Right cardiac atrium (tissue), 5 donors: ENCODE measurements around the gene IFFO2. TPM values are rescaled to one million over a fixed set of nuclear protein-coding genes. Genes with fewer than 3 reads are reported as not detected.

Experiments
- ATAC-seq, 2 donors: fragments of 200-7000 bp; cut with Tn5 transposase; one replicate each; pipeline versions ENCODE4 v1.8.0 to v1.9.1; 2020; ENCODE audit warnings: moderate library complexity in 2 of 2, mild to moderate bottlenecking in 1 of 2
- DNase-seq, 3 donors: peaks; one replicate each; pipeline ENCODE4 v3.0.0-alpha.2; 2020
- H3K27ac ChIP-seq: one replicate; pipeline ENCODE4 v1.5.1; 2013; ENCODE audit warnings: mild to moderate bottlenecking, low read length, control low read depth, moderate library complexity
- H3K27me3 ChIP-seq: one replicate; pipeline ENCODE4 v1.6.1; 2013; ENCODE audit not compliant: control insufficient read depth, insufficient read depth
- H3K4me1 ChIP-seq: one replicate; pipeline ENCODE4 v1.6.1; 2013; ENCODE audit warnings: low read length; ENCODE audit not compliant: control insufficient read depth, insufficient read depth
- H3K4me3 ChIP-seq: one replicate; pipeline ENCODE4 v1.5.1; 2013; ENCODE audit warnings: low read length, control low read depth
- H3K9me3 ChIP-seq: one replicate; pipeline ENCODE4 v1.6.1; 2013; ENCODE audit warnings: low read length; ENCODE audit not compliant: control insufficient read depth
- WGBS: extraction: QIAGEN DNeasy Blood & Tissue Kit; methylation state at CpG from one replicate; pipeline ENCODE4 v1.1.7; 2013; 5-methylcytosine and 5-hydroxymethylcytosine counted together
- intact Hi-C, 4 donors: fragments of 100-400 bp; cut with DNase I; formaldehyde crosslinking; loops; one replicate each; pipeline versions ENCODE4 v1.11.0 to v1.14.0; 2022 to 2023
- polyA plus RNA-seq: library from polyadenylated mRNA; stranded (reverse); fragments of 200-250 nt; gene quantifications from one replicate; pipeline ENCODE4 v1.2.3, GENCODE V29; 2013
- total RNA-seq, 4 donors: library from RNA; stranded (reverse); fragmentation: NEBNext Ultra II Directional; extraction: Animal tissue kit (Norgen Biotek cat#: 25700); gene quantifications; one replicate each; pipeline ENCODE4 v1.2.1, GENCODE V29; 2021
- donor health status: healthy with polysubstance abuse.
- donor health status: DM: no; HTN: yes; CAD: no.
- donor health status: DM: no; HTN: no; CAD: no.
- donor health status: DM: no; HTN: yes; CAD: no; lungs with severe emphysema.
- donor health status: DM: yes; HTN: yes; CAD: no.

Gene IFFO2
- total and polyA plus RNA-seq, 5 donors = 5.0 to 12.7 (median 7.3) TPM

DNA sequence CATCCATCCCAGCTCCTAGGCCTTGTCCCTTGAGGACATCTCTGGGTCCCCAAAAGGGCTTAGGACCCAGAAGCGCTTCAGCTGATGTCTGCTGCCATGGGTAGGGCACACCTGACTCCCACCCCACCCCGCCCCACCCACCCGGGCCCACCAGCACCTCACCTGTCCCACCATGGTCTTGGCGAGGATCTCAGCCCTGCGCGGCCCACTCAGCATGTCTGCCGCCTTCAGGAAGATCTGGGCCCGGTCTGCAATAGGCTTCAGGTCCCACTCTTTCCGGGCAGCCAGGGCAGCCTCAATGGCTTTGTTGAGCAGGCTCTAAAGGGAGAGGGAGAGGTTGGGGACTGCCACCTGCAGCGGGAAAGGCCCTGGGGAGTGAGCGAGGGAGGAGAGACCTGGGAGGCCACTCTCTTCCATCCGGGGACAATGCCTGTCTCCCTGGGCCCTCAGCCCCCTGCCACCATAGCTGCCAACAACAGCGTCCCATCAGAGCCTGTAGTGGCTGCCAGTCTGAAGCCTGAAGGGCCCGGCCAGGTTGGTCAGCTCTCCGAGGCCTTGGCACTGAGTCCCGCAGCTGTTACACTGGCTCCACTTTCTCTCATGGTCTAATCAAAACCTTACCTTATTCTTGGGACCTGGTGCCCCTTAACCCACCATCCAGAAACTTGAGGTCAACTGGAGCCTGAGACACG, 71.0 kb downstream of the IFFO2 start:
- ATAC-seq (no peak), DNase-seq (peak in 1 of 3 donors; percentile 28)
- Histone ChIP-seq H3K4me3 (no peak overlapping the region), H3K4me1 (no peaks in the 10 kb centered on the region), H3K27me3 (no peaks in the 10 kb centered on the region), H3K27ac (no peak overlapping the region), H3K9me3 (no peaks in the 10 kb centered on the region)
- 91% methylated on average over 17 of the region's 17 CpGs for WGBS
- intact Hi-C loops = no loop called here

DNA sequence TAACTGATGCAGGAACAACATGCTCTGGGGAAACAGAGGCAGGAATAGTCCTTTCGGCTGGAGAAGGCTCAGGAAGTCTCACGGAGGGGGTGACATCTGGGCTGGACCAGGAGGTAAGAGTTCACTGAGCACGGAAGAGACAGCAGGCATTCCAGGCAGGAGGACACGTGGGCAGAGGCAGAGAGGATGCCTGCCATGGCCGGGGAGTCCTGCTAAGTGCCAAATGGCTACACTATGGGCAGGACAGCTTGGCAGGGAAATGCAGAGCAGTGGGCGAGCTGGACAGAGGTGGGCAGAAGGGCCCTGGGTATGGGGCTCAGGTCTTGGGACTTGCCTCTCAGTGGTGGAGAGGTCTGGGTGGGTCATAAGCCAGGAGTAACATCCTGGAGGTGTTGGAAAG, 71.7 kb downstream of the IFFO2 start:
- WGBS = 83% methylated on average over 6 of the region's 6 CpGs
- ATAC-seq (no peak), DNase-seq (peak in 2 of 3 donors; percentile 9 to 18)
- Histone ChIP-seq H3K4me1 (no peaks in the 10 kb centered on the region), H3K4me3 (no peak overlapping the region), H3K9me3 (no peaks in the 10 kb centered on the region), H3K27ac (no peak overlapping the region), H3K27me3 (no peaks in the 10 kb centered on the region)
- intact Hi-C loops = no loop called here

DNA sequence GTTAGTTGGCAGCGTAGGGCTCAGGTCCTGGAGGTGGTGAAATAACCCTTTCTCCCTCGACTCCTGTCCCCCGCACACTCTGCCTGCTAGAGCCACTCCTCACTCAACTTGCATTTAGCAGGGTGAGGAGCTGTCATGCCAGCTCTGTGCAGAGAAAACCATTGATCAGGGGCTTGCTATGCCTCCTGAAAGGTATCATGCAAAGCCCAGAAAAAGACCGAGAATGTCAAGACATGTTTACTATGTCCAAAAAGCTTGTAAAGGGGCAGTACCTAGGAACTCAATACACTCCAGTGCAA, 72.1 kb downstream of the IFFO2 start:
- intact Hi-C loops = no loop called here
- ATAC-seq (no peak), DNase-seq (no peak)
- no peak overlapping the region for H3K4me3 ChIP-seq
- H3K9me3 ChIP-seq = no peaks in the 10 kb centered on the region
- H3K27me3 ChIP-seq = no peaks in the 10 kb centered on the region
- no peaks in the 10 kb centered on the region for H3K4me1 ChIP-seq
- H3K27ac ChIP-seq = no peak overlapping the region
- WGBS = 57% methylated on average over 4 of the region's 4 CpGs

DNA sequence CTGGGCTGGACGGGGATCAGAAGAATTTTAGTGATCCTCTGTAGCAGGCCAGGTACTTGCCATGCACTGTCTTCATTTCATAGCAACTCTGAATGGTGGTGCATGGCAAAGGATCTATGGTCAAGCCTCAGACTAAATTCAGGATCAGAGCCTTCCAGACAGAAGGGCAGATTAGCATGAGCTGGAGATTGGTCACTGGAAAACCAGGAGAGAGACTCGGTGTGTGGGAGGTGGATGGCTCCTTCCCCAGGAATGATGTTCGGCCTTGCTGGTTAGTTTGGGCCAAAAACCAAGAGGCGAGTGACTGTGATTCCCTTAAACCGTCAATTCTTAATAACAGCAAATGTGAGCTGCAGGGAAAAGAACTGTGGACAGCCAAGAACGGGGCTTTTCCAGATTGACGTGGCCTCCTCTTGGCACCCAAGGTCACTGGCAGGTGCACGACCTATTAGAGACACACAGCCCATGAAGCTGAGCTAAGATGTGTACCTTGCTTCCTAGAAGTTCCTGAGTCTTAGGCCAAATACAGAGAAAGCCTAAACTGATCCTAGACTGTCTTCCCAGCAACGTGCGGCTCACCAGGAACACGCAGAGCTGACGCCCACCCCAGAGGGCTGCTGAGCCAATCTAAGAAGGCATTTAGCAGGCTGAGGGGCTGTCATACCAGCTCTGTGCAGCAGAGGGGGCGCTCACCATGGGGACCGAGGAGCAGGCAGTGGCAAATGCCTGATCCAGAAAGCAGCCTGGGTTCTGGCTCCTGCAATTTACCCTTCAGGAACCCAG, 72.6 kb downstream of the IFFO2 start:
- ATAC-seq (peak; percentile 46 to 68), DNase-seq (peak; percentile 77 to 92 (median 89))
- WGBS = 45% methylated on average over 14 of the region's 14 CpGs
- Histone ChIP-seq H3K9me3 (no peaks in the 10 kb centered on the region), H3K4me1 (no peaks in the 10 kb centered on the region), H3K27ac (no peak overlapping the region), H3K4me3 (no peak overlapping the region), H3K27me3 (no peaks in the 10 kb centered on the region)
- intact Hi-C loops = no loop called here

DNA sequence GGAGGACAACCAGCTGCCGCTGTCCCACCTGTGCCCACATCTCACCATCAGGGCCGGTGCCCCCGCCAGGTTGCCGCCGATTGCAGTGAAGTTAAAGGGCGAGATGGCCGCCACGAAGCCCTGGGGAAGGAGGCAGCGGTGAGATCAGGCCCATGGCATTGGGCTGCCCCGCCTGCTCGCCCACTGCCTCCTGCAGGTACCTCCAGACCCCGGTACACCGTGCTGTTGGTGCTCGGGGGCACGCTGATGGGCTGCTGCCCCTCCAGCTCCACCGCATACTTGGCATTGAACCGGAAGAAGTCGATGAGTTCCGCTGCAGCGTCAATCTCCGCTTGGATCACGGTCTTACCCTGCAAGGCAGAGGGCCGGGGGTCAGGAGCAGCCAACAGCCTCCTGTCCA, 73.4 kb downstream of the IFFO2 start:
- Histone ChIP-seq H3K4me3 (no peak overlapping the region), H3K9me3 (no peaks in the 10 kb centered on the region), H3K4me1 (no peaks in the 10 kb centered on the region), H3K27ac (no peak overlapping the region), H3K27me3 (no peaks in the 10 kb centered on the region)
- ATAC-seq (no peak), DNase-seq (no peak)
- WGBS = 98% methylated on average over 23 of the region's 23 CpGs
- intact Hi-C loops = no loop called here

DNA sequence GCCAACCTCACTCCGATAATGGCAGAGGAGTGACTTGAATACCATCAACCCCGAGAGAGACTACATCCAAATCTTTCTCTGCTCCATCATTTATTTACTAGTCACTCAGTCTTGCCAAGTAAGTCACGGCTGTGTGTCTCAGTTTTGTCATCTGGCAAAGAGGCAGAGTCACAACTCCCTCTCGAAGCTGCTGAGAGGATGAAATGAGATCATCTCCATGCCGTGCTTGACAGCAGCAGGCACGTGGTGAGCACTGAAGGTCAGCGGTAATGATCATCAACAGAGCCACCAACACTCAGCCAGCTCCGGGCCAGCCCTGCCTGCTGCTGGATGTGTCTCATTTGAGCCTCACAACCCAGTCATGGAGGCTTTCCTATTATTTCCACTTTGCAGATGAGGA, 74.0 kb downstream of the IFFO2 start:
- no peak for ATAC-seq
- 62% methylated on average over 8 of the region's 8 CpGs for WGBS
- intact Hi-C loops = no loop called here

DNA sequence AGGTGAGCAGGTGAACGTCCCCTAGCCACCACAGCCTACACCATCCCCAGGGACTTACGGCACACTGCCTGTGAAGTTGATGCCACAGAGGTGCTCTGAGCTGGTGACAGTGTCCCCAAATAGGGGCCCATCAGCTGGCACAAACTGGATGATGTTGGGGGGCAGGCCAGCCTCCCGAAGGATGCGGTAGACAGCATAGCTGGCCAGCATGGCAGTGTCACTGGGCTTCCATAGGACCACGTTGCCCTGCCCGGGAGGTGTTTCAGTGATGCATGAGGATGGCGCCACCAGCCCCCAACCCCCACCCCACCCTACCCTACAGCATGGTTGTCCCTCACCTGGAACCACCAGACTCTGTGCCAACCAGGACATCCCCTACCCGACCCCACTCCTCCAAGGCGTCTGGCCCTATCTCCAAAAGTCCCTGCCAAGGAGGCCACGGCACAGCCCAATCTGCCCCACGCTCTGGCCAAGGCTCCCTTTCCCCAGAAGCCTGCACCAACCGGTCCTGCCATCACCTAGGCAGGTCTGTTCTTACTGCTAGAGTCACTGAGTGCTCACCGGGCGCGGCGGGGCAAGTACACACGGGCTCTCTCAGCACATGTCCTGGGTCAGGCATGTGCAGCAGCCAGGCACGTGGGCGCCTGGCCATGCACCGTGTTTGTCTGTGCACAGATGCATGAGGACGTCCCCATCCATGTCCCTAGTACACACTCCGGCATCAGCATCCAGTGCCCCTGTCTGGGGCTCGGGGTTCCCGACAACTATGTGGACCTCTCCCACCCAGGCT, 74.6 kb downstream of the IFFO2 start:
- no peaks in the 10 kb centered on the region for H3K27me3 ChIP-seq
- H3K4me1 ChIP-seq = no peaks in the 10 kb centered on the region
- no peak overlapping the region for H3K27ac ChIP-seq
- no peaks in the 10 kb centered on the region for H3K9me3 ChIP-seq
- DNase-seq = no peak
- no peak overlapping the region for H3K4me3 ChIP-seq
- intact Hi-C loops = no loop called here
- 85% methylated on average over 24 of the region's 24 CpGs for WGBS
- no peak for ATAC-seq

More for the DNA sequence above, 74.0 kb downstream of the IFFO2 start:
- H3K4me1 ChIP-seq = no peaks in the 10 kb centered on the region
- no peaks in the 10 kb centered on the region for H3K27me3 ChIP-seq
- H3K9me3 ChIP-seq = no peaks in the 10 kb centered on the region
- no peak overlapping the region for H3K27ac ChIP-seq
- H3K4me3 ChIP-seq = no peak overlapping the region
- no peak for DNase-seq

DNA sequence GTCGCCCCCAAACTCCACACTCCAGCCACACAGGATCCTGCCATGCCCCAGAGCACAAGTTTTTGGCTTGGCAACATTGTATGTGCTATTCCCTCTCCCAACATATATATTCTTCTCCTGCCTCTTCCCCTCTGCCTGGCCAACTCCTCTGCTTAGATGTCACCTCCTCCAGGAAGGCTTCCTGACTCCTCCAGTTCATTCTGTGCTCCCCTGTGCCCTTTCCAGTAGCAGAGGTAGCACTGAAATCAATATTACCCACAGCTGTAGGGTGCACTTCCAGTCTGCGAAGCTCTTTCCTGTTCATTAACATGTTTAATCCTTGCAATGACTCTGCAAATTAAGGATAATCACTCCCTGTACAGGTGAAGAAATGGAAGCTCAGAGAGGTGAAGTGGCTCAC, 75.3 kb downstream of the IFFO2 start:
- Histone ChIP-seq H3K9me3 (no peaks in the 10 kb centered on the region), H3K27me3 (no peaks in the 10 kb centered on the region), H3K27ac (no peak overlapping the region), H3K4me3 (no peak overlapping the region), H3K4me1 (no peaks in the 10 kb centered on the region)
- intact Hi-C loops = no loop called here
- ATAC-seq (no peak), DNase-seq (no peak)
- WGBS = over 99% methylated on average over 2 of the region's 2 CpGs

DNA sequence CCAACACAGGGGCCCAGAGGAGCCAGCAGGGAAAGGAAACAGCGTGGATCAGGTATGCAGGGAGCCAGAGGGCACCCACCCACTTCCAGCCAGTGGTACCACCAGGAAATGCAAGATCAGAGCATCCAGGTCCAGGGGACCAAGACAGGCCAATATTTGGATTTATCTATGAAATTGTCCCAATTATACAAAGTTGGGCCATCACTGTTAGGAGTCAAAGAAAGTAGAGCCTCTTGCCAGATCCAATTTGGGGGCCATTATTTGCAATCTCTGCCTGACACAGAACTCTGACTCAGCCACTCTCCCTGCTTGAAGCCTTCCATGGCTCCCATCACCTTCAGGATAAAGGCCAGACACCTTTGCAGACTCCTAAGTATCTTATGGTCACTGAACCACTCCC, 75.9 kb downstream of the IFFO2 start:
- no peak for DNase-seq
- Histone ChIP-seq H3K27me3 (no peaks in the 10 kb centered on the region), H3K9me3 (no peaks in the 10 kb centered on the region), H3K27ac (no peak overlapping the region), H3K4me1 (no peaks in the 10 kb centered on the region), H3K4me3 (no peak overlapping the region)
- intact Hi-C loops = no loop called here
- ATAC-seq = no peak
- WGBS = 95% methylated on average over 1 of the region's 1 CpG

DNA sequence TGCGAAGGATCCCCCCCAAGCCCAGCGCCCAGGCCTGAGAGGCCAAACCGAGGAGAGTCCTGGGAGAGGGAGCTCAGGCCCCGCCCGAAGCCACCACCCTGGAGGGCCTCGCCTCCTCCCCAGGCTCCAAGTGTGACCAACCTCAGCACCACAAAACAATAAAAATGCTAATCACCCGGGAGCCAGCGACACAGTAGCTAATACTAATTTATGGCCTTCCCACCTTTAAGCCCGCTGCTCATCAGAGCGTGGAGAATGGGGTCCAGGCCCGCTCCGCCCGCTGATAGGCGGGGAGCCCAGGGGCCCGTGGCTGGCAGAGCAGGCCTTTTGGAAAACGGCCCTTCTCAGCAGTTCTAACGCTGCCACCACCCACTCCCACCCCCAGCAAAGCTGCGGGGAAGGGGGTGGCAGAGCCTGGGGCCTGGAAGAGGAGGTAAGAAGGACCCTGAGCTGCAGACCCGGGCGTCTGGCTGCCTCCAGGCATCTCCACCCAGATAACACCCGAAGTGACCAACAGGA, 76.6 kb downstream of the IFFO2 start:
- Histone ChIP-seq H3K27ac (no peak overlapping the region), H3K27me3 (no peaks in the 10 kb centered on the region), H3K4me3 (no peak overlapping the region), H3K9me3 (no peaks in the 10 kb centered on the region), H3K4me1 (no peaks in the 10 kb centered on the region)
- intact Hi-C loops = loop anchor here in 1 of 4 donors (10.0 kb wide), 1 partner anchor 285 kb away; no protein-coding TSS in a partner anchor
- WGBS = 85% methylated on average over 21 of the region's 21 CpGs
- ATAC-seq (no peak), DNase-seq (peak in 1 of 3 donors; percentile 51)
